ENCODE data around the gene AMT. TPM values are rescaled to one million over a fixed set of nuclear protein-coding genes. Genes with fewer than 3 reads are reported as not detected.

Gene AMT
- total and polyA plus RNA-seq, 2 experiments from 2014 or later, result 32.8 to 35.6 TPM

DNA sequence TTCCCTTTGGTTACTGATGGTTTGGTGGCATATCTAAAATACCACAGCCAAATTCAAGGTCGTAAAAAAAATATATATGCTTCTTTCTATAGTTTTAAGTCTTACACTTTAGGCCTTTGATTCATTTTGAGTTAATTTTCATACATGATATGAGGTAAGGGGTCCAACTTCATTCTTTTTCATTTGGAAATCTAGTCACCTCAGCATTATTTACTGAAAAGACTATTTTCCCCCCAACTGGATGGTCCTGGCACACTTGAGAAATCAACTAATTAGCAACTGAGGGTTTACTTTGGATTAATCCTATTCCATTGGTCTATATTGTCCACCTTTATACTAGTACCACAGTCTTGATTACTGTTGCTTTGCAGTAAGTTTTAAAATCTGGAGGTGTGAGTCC, 36.7 kb downstream of the AMT start:
- no peaks in the 10 kb centered on the region for H3K4me1 ChIP-seq (ENCODE audit: insufficient read depth)
- H3K36me3 ChIP-seq (ENCODE audit: insufficient read depth), result no peaks in the 10 kb centered on the region
- H3K4me3 ChIP-seq, result no peak overlapping the region
- peaks cover 100% of the 10 kb centered on the region for H3K79me2 ChIP-seq (replicated peaks; ENCODE audit: insufficient read depth)
- no peak overlapping the region for H3K27ac Mint-ChIP-seq
- peaks cover 4% of the 10 kb centered on the region; the same call in 1 of the 2 replicates for H3F3A ChIP-seq (replicated peaks; ENCODE audit: low read depth)
- H3K4me3 Mint-ChIP-seq, result no peak overlapping the region
- H3K27ac ChIP-seq (ENCODE audit: low read depth), result no peak overlapping the region
- H4K20me1 ChIP-seq (replicated peaks; ENCODE audit: insufficient read depth), result peaks cover 47% of the 10 kb centered on the region
- ATAC-seq, result no peak
- no peak overlapping the region for H2AFZ ChIP-seq
- no peak for DNase-seq (ENCODE audit: low spot score)
- H3K9me2 ChIP-seq (ENCODE audit: insufficient read depth), result no peaks in the 10 kb centered on the region
- no peak for TF ChIP-seq NANOG (IDR thresholded peaks at IDR 0.05; ENCODE audit: borderline replicate concordance)
- TF ChIP-seq, protein P1, sequence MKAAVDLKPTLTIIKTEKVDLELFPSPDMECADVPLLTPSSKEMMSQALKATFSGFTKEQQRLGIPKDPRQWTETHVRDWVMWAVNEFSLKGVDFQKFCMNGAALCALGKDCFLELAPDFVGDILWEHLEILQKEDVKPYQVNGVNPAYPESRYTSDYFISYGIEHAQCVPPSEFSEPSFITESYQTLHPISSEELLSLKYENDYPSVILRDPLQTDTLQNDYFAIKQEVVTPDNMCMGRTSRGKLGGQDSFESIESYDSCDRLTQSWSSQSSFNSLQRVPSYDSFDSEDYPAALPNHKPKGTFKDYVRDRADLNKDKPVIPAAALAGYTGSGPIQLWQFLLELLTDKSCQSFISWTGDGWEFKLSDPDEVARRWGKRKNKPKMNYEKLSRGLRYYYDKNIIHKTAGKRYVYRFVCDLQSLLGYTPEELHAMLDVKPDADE (IDR thresholded peaks at IDR 0.05), result no peak
- TF ChIP-seq POLR2AphosphoS5 (IDR thresholded peaks at IDR 0.05; ENCODE audit: low read depth), result no peak
- TF ChIP-seq ZNF114 (CRISPR knock-in tag; IDR thresholded peaks at IDR 0.05), result no peak
- no peak for TF ChIP-seq ZNF331 (CRISPR knock-in tag; IDR thresholded peaks at IDR 0.05; ENCODE audit: low read depth)
- TF ChIP-seq, protein P2, sequence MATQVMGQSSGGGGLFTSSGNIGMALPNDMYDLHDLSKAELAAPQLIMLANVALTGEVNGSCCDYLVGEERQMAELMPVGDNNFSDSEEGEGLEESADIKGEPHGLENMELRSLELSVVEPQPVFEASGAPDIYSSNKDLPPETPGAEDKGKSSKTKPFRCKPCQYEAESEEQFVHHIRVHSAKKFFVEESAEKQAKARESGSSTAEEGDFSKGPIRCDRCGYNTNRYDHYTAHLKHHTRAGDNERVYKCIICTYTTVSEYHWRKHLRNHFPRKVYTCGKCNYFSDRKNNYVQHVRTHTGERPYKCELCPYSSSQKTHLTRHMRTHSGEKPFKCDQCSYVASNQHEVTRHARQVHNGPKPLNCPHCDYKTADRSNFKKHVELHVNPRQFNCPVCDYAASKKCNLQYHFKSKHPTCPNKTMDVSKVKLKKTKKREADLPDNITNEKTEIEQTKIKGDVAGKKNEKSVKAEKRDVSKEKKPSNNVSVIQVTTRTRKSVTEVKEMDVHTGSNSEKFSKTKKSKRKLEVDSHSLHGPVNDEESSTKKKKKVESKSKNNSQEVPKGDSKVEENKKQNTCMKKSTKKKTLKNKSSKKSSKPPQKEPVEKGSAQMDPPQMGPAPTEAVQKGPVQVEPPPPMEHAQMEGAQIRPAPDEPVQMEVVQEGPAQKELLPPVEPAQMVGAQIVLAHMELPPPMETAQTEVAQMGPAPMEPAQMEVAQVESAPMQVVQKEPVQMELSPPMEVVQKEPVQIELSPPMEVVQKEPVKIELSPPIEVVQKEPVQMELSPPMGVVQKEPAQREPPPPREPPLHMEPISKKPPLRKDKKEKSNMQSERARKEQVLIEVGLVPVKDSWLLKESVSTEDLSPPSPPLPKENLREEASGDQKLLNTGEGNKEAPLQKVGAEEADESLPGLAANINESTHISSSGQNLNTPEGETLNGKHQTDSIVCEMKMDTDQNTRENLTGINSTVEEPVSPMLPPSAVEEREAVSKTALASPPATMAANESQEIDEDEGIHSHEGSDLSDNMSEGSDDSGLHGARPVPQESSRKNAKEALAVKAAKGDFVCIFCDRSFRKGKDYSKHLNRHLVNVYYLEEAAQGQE (IDR thresholded peaks at IDR 0.05; ENCODE audit: unreplicated experiment), result no peak
- TF ChIP-seq, protein P3, sequence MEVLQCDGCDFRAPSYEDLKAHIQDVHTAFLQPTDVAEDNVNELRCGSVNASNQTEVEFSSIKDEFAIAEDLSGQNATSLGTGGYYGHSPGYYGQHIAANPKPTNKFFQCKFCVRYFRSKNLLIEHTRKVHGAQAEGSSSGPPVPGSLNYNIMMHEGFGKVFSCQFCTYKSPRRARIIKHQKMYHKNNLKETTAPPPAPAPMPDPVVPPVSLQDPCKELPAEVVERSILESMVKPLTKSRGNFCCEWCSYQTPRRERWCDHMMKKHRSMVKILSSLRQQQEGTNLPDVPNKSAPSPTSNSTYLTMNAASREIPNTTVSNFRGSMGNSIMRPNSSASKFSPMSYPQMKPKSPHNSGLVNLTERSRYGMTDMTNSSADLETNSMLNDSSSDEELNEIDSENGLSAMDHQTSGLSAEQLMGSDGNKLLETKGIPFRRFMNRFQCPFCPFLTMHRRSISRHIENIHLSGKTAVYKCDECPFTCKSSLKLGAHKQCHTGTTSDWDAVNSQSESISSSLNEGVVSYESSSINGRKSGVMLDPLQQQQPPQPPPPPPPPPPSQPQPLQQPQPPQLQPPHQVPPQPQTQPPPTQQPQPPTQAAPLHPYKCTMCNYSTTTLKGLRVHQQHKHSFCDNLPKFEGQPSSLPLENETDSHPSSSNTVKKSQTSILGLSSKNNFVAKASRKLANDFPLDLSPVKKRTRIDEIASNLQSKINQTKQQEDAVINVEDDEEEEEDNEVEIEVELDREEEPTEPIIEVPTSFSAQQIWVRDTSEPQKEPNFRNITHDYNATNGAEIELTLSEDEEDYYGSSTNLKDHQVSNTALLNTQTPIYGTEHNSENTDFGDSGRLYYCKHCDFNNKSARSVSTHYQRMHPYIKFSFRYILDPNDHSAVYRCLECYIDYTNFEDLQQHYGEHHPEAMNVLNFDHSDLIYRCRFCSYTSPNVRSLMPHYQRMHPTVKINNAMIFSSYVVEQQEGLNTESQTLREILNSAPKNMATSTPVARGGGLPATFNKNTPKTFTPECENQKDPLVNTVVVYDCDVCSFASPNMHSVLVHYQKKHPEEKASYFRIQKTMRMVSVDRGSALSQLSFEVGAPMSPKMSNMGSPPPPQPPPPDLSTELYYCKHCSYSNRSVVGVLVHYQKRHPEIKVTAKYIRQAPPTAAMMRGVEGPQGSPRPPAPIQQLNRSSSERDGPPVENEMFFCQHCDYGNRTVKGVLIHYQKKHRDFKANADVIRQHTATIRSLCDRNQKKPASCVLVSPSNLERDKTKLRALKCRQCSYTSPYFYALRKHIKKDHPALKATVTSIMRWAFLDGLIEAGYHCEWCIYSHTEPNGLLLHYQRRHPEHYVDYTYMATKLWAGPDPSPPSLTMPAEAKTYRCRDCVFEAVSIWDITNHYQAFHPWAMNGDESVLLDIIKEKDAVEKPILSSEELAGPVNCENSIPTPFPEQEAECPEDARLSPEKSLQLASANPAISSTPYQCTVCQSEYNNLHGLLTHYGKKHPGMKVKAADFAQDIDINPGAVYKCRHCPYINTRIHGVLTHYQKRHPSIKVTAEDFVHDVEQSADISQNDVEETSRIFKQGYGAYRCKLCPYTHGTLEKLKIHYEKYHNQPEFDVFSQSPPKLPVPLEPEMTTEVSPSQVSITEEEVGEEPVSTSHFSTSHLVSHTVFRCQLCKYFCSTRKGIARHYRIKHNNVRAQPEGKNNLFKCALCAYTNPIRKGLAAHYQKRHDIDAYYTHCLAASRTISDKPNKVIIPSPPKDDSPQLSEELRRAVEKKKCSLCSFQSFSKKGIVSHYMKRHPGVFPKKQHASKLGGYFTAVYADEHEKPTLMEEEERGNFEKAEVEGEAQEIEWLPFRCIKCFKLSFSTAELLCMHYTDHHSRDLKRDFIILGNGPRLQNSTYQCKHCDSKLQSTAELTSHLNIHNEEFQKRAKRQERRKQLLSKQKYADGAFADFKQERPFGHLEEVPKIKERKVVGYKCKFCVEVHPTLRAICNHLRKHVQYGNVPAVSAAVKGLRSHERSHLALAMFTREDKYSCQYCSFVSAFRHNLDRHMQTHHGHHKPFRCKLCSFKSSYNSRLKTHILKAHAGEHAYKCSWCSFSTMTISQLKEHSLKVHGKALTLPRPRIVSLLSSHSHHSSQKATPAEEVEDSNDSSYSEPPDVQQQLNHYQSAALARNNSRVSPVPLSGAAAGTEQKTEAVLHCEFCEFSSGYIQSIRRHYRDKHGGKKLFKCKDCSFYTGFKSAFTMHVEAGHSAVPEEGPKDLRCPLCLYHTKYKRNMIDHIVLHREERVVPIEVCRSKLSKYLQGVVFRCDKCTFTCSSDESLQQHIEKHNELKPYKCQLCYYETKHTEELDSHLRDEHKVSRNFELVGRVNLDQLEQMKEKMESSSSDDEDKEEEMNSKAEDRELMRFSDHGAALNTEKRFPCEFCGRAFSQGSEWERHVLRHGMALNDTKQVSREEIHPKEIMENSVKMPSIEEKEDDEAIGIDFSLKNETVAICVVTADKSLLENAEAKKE (CRISPR knock-in tag; IDR thresholded peaks at IDR 0.05), result no peak
- TF ChIP-seq STAT1 (IDR thresholded peaks at IDR 0.05; ENCODE audit: unreplicated experiment), result no peak
- TF ChIP-seq JUNB (IDR thresholded peaks at IDR 0.05; ENCODE audit: unreplicated experiment), result no peak
- no peak for TF ChIP-seq CREB1 (CRISPR knock-in tag; IDR thresholded peaks at IDR 0.05; ENCODE audit: low read depth)
- TF ChIP-seq, protein P4, sequence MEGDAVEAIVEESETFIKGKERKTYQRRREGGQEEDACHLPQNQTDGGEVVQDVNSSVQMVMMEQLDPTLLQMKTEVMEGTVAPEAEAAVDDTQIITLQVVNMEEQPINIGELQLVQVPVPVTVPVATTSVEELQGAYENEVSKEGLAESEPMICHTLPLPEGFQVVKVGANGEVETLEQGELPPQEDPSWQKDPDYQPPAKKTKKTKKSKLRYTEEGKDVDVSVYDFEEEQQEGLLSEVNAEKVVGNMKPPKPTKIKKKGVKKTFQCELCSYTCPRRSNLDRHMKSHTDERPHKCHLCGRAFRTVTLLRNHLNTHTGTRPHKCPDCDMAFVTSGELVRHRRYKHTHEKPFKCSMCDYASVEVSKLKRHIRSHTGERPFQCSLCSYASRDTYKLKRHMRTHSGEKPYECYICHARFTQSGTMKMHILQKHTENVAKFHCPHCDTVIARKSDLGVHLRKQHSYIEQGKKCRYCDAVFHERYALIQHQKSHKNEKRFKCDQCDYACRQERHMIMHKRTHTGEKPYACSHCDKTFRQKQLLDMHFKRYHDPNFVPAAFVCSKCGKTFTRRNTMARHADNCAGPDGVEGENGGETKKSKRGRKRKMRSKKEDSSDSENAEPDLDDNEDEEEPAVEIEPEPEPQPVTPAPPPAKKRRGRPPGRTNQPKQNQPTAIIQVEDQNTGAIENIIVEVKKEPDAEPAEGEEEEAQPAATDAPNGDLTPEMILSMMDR (conservative IDR thresholded peaks at IDR 0.05; ENCODE audit: low read depth in 2 of 2), result no peak
- no peak for TF ChIP-seq EZH2phosphoT487 (IDR thresholded peaks at IDR 0.05; ENCODE audit: unreplicated experiment)
- no peak for TF ChIP-seq EZH2 (IDR thresholded peaks at IDR 0.05; ENCODE audit: low read depth, unreplicated experiment)
- no peaks in the 10 kb centered on the region for H3K4me1 Mint-ChIP-seq
- no peaks in the 10 kb centered on the region for H3K27me3 ChIP-seq (ENCODE audit: insufficient read depth)
- H3K9me3 Mint-ChIP-seq, result no peaks in the 10 kb centered on the region
- H3K27me3 Mint-ChIP-seq (ENCODE audit: insufficient read depth, low read depth, poor library complexity), result no peaks in the 10 kb centered on the region
- peaks cover 3% of the 10 kb centered on the region; the same call in 2 of the 3 replicates for H3K36me3 Mint-ChIP-seq (ENCODE audit: low read depth)
- H3K4me2 ChIP-seq, result no peak overlapping the region

All from GM23338 (cell line).